ENCODE data around the gene OR2B2.

DNA sequence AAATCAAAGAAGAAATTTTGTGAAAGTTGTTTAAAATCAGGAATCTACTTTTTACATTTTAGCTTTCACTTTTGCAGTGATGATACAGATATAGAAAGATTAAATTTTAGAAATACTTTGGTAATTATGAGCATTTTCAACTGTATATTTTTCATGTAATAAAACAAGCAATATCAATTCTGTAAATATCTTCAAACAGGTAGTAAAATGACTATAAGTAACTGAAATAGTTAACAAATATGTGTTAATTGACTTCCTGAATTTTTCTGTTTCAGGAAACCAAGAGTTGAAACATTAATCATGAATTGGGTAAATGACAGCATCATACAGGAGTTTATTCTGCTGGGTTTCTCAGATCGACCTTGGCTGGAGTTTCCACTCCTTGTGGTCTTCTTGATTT, 44.7 kb upstream of the OR2B2 start, which contains the start of gene OR2B6:
- TF ChIP-seq, protein P1, sequence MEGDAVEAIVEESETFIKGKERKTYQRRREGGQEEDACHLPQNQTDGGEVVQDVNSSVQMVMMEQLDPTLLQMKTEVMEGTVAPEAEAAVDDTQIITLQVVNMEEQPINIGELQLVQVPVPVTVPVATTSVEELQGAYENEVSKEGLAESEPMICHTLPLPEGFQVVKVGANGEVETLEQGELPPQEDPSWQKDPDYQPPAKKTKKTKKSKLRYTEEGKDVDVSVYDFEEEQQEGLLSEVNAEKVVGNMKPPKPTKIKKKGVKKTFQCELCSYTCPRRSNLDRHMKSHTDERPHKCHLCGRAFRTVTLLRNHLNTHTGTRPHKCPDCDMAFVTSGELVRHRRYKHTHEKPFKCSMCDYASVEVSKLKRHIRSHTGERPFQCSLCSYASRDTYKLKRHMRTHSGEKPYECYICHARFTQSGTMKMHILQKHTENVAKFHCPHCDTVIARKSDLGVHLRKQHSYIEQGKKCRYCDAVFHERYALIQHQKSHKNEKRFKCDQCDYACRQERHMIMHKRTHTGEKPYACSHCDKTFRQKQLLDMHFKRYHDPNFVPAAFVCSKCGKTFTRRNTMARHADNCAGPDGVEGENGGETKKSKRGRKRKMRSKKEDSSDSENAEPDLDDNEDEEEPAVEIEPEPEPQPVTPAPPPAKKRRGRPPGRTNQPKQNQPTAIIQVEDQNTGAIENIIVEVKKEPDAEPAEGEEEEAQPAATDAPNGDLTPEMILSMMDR (conservative IDR thresholded peaks at IDR 0.05; ENCODE audit: low read depth, low read length) = no peak
- TF ChIP-seq RAD21 (IDR thresholded peaks at IDR 0.05; ENCODE audit: low read length) (no peak), POLR2A (IDR thresholded peaks at IDR 0.05; ENCODE audit: low read depth, low read length) (no peak), RFX5 (IDR thresholded peaks at IDR 0.05; ENCODE audit: low read depth, low read length) (no peak), SMC3 (IDR thresholded peaks at IDR 0.05; ENCODE audit: low read depth, low read length) (no peak), MAFK (IDR thresholded peaks at IDR 0.05; ENCODE audit: low read depth, low read length) (no peak)
- TF ChIP-seq, protein P2, sequence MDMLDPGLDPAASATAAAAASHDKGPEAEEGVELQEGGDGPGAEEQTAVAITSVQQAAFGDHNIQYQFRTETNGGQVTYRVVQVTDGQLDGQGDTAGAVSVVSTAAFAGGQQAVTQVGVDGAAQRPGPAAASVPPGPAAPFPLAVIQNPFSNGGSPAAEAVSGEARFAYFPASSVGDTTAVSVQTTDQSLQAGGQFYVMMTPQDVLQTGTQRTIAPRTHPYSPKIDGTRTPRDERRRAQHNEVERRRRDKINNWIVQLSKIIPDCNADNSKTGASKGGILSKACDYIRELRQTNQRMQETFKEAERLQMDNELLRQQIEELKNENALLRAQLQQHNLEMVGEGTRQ (IDR thresholded peaks at IDR 0.05; ENCODE audit: low read depth, low read length) = no peak

All from IMR-90 (cell line).